HCT116 (cell line): ENCODE measurements around the gene SHISA6. TPM values are rescaled to one million over a fixed set of nuclear protein-coding genes. Genes with fewer than 3 reads are reported as not detected.

Experiments used
- ATAC-seq: fragments of 200-7000 bp; cut with Tn5 transposase; 2 replicates; pipeline ENCODE4 v1.9.1; 2020; ENCODE audit warnings: mild to moderate bottlenecking, moderate library complexity
- BruUV-seq: library from RNA; stranded (reverse); fragments of 400-500 nt; replicated peaks from 2 replicates; lab custom pipeline; 2021; lab: Mats Ljungman, UMichigan
- CTCF ChIA-PET: fragments of 300-600 bp; sonication (Branson Sonifier 250); formaldehyde crosslinking; loops from one replicate; lab custom pipeline; 2021; ENCODE audit warnings: antibody characterized with exemption; lab: Charles Lee
- POLR2A ChIA-PET: fragments of 300-600, 350-600 bp; sonication (Branson Sonifier 250); formaldehyde crosslinking; loops from one replicate; lab custom pipeline; 2021; ENCODE audit warnings: antibody characterized with exemption; lab: Charles Lee
- RAD21 ChIA-PET, 2 experiments: fragments of 300-600 bp; sonication (Branson Sonifier 250); formaldehyde crosslinking; loops; one replicate each; lab custom pipeline; 2023; ENCODE audit warnings: low total read pairs in 2 of 2; ENCODE audit not compliant: uncharacterized antibody in 2 of 2, unreplicated experiment in 2 of 2, low non-redundant PET in 1 of 2; lab: Charles Lee
- DNase-seq: peaks from one replicate; pipeline ENCODE4 v3.0.0-alpha.2; 2010; ENCODE audit warnings: low read depth, low spot score
- H2AFZ ChIP-seq: fragments of 200-600 bp; shearing (Covaris generic), sonication (generic); 2 replicates; pipeline ENCODE4 v1.6.1; 2017; ENCODE audit warnings: low read depth, mixed run types, mixed read lengths, antibody characterized with exemption, low read length; ENCODE audit not compliant: poor library complexity, severe bottlenecking
- H3K27ac ChIP-seq: 2 replicates; pipeline ENCODE4 v1.5.1; 2012; ENCODE audit warnings: low read depth, low read length
- H3K27me3 ChIP-seq: fragments of 200-600 bp; sonication (generic); 2 replicates; pipeline ENCODE4 v1.6.1; 2016; ENCODE audit warnings: mixed run types, low read length, mixed read lengths; ENCODE audit not compliant: insufficient read depth
- H3K36me3 ChIP-seq, 2 experiments: fragments of 200-500 bp in 1 of 2; fragments of 200-600 bp in 1 of 2; sonication (Bioruptor generic) in 1 of 2; sonication (generic) in 1 of 2; 2 replicates each; pipeline versions ENCODE4 v1.5.1 to v1.6.1; 2014 to 2016; ENCODE audit warnings: low read length in 2 of 2, inconsistent platforms in 1 of 2, mixed read lengths in 1 of 2, mixed run types in 1 of 2; ENCODE audit not compliant: insufficient read depth in 2 of 2, control insufficient read depth in 1 of 2
- H3K4me1 ChIP-seq, 2 experiments: fragments of 200-600 bp in 1 of 2; sonication (generic) in 1 of 2; 2 replicates each; pipeline versions ENCODE4 v1.5.1 to v1.6.1; 2012 to 2017; ENCODE audit warnings: low read length in 2 of 2, inconsistent platforms in 1 of 2, mild to moderate bottlenecking in 1 of 2, mixed read lengths in 1 of 2, mixed run types in 1 of 2, moderate library complexity in 1 of 2; ENCODE audit not compliant: insufficient read depth in 2 of 2, control insufficient read depth in 1 of 2
- H3K4me2 ChIP-seq: fragments of 200-600 bp; sonication (generic); 2 replicates; pipeline ENCODE4 v1.6.1; 2017; ENCODE audit warnings: mixed run types, low read length, mixed read lengths
- H3K4me3 ChIP-seq, 2 experiments: fragments of 200-600 bp in 1 of 2; sonication (generic) in 1 of 2; replicated peaks in 1 of 2; 2 replicates each; pipeline ENCODE4 v1.5.1; 2011 to 2016; ENCODE audit warnings: low read length in 2 of 2, control low read depth in 1 of 2, low read depth in 1 of 2, mild to moderate bottlenecking in 1 of 2, mixed read lengths in 1 of 2, mixed run types in 1 of 2
- H3K79me2 ChIP-seq: fragments of 200-600 bp; sonication (generic); 2 replicates; pipeline ENCODE4 v1.6.1; 2017; ENCODE audit warnings: mild to moderate bottlenecking, mixed run types, low read length, moderate library complexity, mixed read lengths; ENCODE audit not compliant: insufficient read depth
- H3K9ac ChIP-seq: fragments of 200-600 bp; sonication (generic); 2 replicates; pipeline ENCODE4 v1.6.1; 2016; ENCODE audit warnings: low read length, mixed read lengths
- H3K9me2 ChIP-seq: fragments of 200-600 bp; sonication (generic), shearing (Covaris generic); 2 replicates; pipeline ENCODE4 v1.6.1; 2017; ENCODE audit warnings: mixed run types, mild to moderate bottlenecking, moderate library complexity; ENCODE audit not compliant: insufficient read depth
- H3K9me3 ChIP-seq, 2 experiments: fragments of 200-500 bp in 1 of 2; fragments of 200-600 bp in 1 of 2; sonication (Bioruptor generic) in 1 of 2; sonication (generic) in 1 of 2; 2 replicates each; pipeline ENCODE4 v1.6.1; 2014 to 2017; ENCODE audit warnings: low read length in 2 of 2, mixed read lengths in 2 of 2, inconsistent platforms in 1 of 2, low read depth in 1 of 2, mild to moderate bottlenecking in 1 of 2, mixed run types in 1 of 2, moderate library complexity in 1 of 2; ENCODE audit not compliant: control insufficient read depth in 1 of 2, insufficient read depth in 1 of 2
- H4K20me1 ChIP-seq: fragments of 200-600 bp; sonication (generic), shearing (Covaris generic); 2 replicates; pipeline ENCODE4 v1.6.1; 2017; ENCODE audit warnings: mixed run types, mild to moderate bottlenecking, moderate library complexity; ENCODE audit not compliant: insufficient read depth
- ATF3 ChIP-seq: IDR thresholded peaks from 2 replicates; pipeline ENCODE4 v1.6.1; 2012
- CTCF ChIP-seq, 3 experiments: fragments of 200-600 bp in 1 of 3; sonication (generic) in 1 of 3; IDR thresholded peaks in 2 of 3; conservative IDR thresholded peaks in 1 of 3; 2 replicates each; pipeline ENCODE4 v1.5.1; 2012 to 2017; ENCODE audit warnings: low read depth in 2 of 3, low read length in 2 of 3, antibody characterized with exemption in 1 of 3, borderline replicate concordance in 1 of 3, control low read depth in 1 of 3, mild to moderate bottlenecking in 1 of 3, mixed read lengths in 1 of 3, mixed run types in 1 of 3, moderate library complexity in 1 of 3; ENCODE audit not compliant: insufficient read depth in 1 of 3
- ELF1 ChIP-seq: IDR thresholded peaks from 2 replicates; pipeline ENCODE4 v1.6.1; 2012; ENCODE audit warnings: low read depth, borderline replicate concordance
- EZH2phosphoT487 ChIP-seq: fragments of 200-600 bp; IDR thresholded peaks from 2 replicates; pipeline ENCODE4 v1.6.1; 2018; ENCODE audit warnings: antibody characterized with exemption, borderline replicate concordance
- MAX ChIP-seq: IDR thresholded peaks from 2 replicates; pipeline ENCODE4 v1.6.1; 2012
- POLR2A ChIP-seq: IDR thresholded peaks from 2 replicates; pipeline ENCODE4 v1.7.0; 2011; ENCODE audit warnings: borderline replicate concordance; ENCODE audit not compliant: insufficient read depth, insufficient read length; ENCODE audit errors: extremely low read depth
- SP1 ChIP-seq: IDR thresholded peaks from 2 replicates; pipeline ENCODE4 v1.6.1; 2012; ENCODE audit warnings: low read depth
- SRF ChIP-seq: IDR thresholded peaks from 2 replicates; pipeline ENCODE4 v1.6.1; 2012; ENCODE audit warnings: low read depth
- TCF7L2 ChIP-seq: IDR thresholded peaks from 2 replicates; pipeline ENCODE4 v1.7.0; 2011; ENCODE audit warnings: borderline replicate concordance, inconsistent platforms; ENCODE audit not compliant: insufficient read depth, insufficient read length; ENCODE audit errors: extremely low read depth
- YY1 ChIP-seq: IDR thresholded peaks from 2 replicates; pipeline ENCODE4 v1.6.1; 2011; ENCODE audit warnings: low read length, low read depth, moderate library complexity, mild to moderate bottlenecking; ENCODE audit not compliant: insufficient replicate concordance; ENCODE audit errors: extremely low read depth
- ZBTB33 ChIP-seq: IDR thresholded peaks from 2 replicates; pipeline ENCODE4 v1.6.1; 2011; ENCODE audit warnings: mild to moderate bottlenecking, low read length, moderate library complexity; ENCODE audit not compliant: insufficient replicate concordance; ENCODE audit errors: extremely low read depth
- ZFX ChIP-seq: fragments of 450-650 bp; IDR thresholded peaks from 2 replicates; pipeline ENCODE4 v1.6.1; 2017
- ZNF274 ChIP-seq: fragments of 200-500 bp; sonication (Bioruptor generic); IDR thresholded peaks from 2 replicates; pipeline ENCODE4 v1.6.1; 2014; ENCODE audit warnings: mild to moderate bottlenecking, low read depth, low read length, inconsistent platforms
- intact Hi-C: fragments of 100-400 bp; cut with micrococcal nuclease; formaldehyde crosslinking; loops from 2 replicates; pipeline ENCODE4 v1.10.0; 2022
- total RNA-seq: library from RNA; stranded (reverse); gene quantifications from one replicate; pipeline ENCODE4 v1.2.1, GENCODE V29; 2021; ENCODE audit not compliant: unreplicated experiment

SHISA6 gene
- total RNA-seq, 1 experiment from 2014 or later = not detected

DNA sequence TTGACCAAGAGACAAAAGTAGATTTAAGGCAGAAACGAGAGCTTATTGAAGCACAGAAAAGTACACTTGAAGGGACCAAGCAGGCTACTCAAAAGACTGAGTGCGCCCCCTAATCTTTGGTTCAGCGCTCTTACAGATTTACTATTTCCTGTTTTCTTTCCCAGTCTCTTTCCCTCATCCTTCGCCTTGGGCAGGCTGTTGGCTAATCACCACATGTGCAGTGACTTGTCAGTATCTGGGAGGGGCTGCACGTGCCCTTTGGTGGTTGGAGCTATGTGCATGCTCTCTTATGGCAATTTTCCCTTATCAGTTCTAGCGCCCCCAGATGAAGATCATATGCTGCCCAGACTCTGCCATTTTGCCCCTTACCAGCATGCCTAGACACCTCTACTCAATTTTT, 35.4 kb upstream of the SHISA6 start:
- RAD21 ChIA-PET = no interaction called here
- ATAC-seq = no peak

More for the DNA sequence above, 35.4 kb upstream of the SHISA6 start:
- no peak for DNase-seq
- H3K4me3 ChIP-seq = no peak overlapping the region
- TF ChIP-seq SRF = no peak
- no peak for TF ChIP-seq YY1
- no peak for TF ChIP-seq ATF3
- TF ChIP-seq ELF1 = no peak
- TF ChIP-seq POLR2A = no peak
- no peak for TF ChIP-seq MAX
- TF ChIP-seq SP1 = no peak
- TF ChIP-seq ZNF274 = no peak
- TF ChIP-seq EZH2phosphoT487 = no peak
- TF ChIP-seq ZBTB33 = no peak
- TF ChIP-seq CTCF (IDR thresholded peaks at IDR 0.05 in 2 of 3, conservative IDR thresholded peaks at IDR 0.05 in 1 of 3; ENCODE audit: borderline replicate concordance in 1 of 3, insufficient read depth in 1 of 3, low read depth in 2 of 3, low read length in 2 of 3) = no peak
- no peak for TF ChIP-seq TCF7L2
- no peak for TF ChIP-seq ZFX
- TF ChIP-seq, all 23 proteins: peak for 0
- no peak overlapping the region for H2AFZ ChIP-seq
- no peak overlapping the region for H3K27ac ChIP-seq
- peaks cover 0 to 32% of the 10 kb centered on the region in 2 experiments; a peak in 2 of 4 replicates for H3K9me3 ChIP-seq
- ChIA-PET CTCF (no interaction called here), POLR2A (no interaction called here)
- no peaks in the 10 kb centered on the region for H3K4me1 ChIP-seq
- H3K4me2 ChIP-seq = no peak overlapping the region
- no peaks in the 10 kb centered on the region for H3K79me2 ChIP-seq
- BruUV-seq = no TSS peak
- H4K20me1 ChIP-seq = no peaks in the 10 kb centered on the region
- no peaks in the 10 kb centered on the region for H3K36me3 ChIP-seq
- H3K9me2 ChIP-seq = no peaks in the 10 kb centered on the region
- H3K9ac ChIP-seq = no peak overlapping the region
- intact Hi-C loops = no loop called here
- H3K27me3 ChIP-seq = no peaks in the 10 kb centered on the region
